HG02759 (cell line): ENCODE measurements around the gene CEMIP.

Experiments used
- ATAC-seq: cut with Tn5 transposase; IDR thresholded peaks from one replicate; pipeline ENCODE4 v1.9.1; 2021; ENCODE audit warnings: mild to moderate bottlenecking, moderate library complexity; ENCODE audit not compliant: unreplicated experiment

Gene CEMIP

DNA sequence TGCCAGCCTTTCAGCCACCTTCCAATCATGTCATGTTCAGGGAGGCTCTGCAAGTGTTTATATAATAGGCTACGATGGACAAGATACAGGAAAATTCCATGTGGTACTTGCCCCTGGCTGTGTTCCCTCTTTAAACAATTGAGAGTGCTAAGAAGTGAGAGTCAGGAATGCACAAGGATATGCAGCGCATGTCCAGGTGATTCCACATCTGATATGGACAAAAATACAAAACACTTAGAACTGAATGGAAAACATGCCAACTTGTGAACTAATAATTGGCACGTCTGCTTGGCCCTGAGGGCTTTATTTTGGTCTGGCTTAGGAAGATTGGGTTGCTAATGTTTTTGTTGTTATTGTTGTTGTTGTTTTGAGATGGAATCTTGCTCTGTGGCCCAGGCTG lies 100.9 kb downstream of the CEMIP start:
- no peak for ATAC-seq

DNA sequence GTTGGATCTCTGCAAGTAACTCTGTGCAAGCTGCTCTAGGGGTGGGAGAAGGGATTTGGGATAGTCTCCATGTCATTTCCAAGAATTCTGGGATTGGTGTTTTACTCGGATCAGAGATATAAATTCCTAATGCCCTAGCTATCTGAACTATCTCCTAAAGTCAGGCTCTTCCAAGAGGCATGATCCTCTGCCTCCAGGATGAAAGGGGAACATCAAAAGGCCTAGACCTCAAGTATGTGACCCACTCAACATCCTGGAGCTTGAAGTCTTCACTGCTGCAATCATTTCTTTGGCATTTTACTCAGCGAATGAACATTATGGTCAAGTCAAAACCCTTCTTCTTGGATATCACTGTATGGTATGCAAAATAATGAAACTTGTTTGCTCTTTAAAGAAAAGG lies 104.5 kb downstream of the CEMIP start:
- ATAC-seq: no peak

DNA sequence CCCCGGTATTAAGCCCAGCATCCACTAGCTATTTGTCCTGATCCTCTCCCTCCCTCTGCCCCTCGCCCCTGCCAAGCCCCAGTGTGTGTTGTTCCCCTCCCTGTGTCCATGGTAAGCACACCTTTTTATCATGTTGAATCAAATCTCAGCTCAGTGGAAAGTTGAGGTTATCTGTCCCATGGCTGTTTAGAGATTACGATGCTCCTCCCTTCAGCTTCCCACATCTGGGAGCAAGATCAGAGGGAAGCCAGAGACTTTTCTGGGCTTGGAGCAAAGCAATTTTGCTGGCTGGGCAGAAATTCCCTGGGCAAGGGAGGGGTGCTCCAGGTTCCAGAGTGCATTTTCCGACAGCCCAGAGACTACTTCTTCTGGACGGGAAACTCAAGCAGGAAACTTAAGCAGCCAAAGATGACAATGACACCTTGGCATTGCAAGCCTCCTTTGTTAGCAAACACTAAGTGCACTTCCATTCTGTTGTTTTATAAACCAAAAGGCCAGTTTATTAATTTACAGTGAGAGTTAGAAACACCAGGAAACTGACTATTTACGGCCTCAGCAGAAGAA lies 105.9 kb downstream of the CEMIP start:
- ATAC-seq: no peak

DNA sequence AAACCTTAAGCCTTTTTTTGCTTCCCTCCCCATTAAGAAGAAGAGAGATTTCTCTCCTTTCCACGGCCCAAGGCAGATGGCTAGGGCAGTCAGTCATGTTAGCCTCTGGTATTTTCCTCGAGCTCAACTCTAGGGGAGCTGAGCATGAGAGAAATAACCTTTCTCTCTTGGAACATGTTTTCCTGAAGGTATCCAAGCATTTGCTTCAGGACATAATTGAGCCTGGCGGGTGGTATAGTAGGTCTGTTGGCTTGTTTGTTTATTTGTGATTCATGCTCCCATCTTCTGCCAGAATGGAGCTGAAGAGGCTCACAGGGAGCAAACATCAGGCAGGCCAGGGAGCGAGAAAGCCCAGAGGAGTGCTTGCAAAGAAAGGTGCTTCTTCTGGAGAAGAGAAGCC lies 108.0 kb downstream of the CEMIP start:
- no peak for ATAC-seq

DNA sequence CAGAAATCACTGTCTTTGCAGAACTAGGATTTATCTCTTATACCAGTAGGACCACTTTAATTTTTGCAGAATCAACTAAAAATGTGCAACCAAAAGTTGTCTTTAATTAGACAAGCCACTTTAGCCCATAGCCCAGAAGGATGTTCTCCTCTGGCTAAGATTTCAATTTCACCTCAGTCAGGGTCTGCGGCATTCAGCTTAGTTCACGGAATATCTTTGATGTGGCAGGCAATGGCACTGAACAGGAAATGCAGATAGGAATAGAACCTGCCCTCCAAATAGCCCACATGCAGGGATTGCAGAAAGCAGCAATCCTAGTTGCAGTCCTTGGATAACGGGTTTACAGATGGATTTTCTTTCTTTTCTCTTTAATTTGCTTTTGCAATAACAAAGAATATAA lies 109.7 kb downstream of the CEMIP start:
- ATAC-seq: no peak

DNA sequence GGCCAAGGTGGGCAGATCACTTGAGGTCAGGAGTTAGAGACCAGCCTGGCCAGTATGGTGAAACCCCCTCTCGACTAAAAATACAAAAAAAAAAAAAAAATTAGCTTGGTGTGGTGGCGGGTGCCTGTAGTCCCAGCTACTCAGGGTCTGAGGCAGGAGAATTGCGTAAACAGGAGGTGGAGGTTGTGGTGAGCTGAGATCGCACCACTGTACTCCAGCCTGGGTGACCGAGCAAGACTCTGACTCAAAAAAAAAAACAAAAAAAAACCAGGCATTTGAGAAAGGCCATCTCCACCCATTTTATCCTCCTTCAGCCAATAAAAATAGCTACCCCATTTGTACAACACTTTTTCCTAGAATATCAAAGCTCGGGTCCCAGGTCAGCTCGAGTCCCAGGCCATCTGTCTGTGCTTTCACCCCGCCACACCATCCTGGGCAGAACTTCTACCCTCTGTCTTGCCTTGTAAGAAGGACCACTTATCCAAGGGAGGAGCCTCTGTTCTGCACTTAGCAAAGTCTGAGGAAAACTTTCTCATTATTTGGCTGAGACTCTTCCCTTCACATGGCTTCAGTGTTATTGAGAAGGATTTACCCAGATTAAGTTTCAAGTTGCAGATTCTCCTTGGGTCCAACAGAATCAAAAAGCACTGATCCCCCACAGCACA lies 111.3 kb downstream of the CEMIP start:
- no peak for ATAC-seq

DNA sequence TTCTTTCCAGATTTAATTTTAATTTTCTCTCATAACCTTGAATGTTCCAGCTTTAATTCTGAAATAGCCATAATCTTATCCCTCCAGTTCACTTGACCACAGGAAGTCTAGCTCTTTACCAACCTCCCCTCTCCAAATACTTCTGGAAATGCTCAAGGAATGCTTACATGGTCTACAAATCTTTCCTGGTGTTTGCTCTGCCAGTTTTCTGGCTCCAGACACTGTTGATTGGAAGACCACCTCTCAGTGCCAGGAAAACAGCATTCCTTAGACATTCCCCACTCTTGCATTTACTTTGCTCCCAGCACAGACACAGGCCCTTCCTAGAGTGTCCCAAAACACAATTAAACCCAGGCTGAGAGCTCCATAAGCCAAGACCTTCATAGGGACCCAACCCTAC lies 111.8 kb downstream of the CEMIP start:
- no peak for ATAC-seq

DNA sequence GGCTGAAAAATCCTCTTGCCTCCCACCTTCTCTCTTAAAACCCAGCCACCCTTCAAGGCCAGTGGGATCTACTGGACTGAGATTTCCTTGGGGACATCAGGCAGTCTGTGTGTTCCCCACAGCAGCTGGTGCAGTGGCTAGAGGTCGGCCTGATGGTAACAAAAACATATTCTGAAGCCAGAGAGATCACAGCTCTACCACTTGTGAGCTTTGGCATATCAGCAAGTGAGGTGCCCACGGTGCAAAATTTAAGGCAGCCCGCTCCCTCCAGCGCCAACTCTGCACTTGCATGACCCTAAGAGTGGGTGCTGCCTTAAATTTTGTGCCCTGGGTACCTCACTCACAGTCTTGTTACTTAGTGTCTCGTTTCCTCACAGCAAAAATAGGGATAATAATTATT lies 113.2 kb downstream of the CEMIP start:
- ATAC-seq: no peak

DNA sequence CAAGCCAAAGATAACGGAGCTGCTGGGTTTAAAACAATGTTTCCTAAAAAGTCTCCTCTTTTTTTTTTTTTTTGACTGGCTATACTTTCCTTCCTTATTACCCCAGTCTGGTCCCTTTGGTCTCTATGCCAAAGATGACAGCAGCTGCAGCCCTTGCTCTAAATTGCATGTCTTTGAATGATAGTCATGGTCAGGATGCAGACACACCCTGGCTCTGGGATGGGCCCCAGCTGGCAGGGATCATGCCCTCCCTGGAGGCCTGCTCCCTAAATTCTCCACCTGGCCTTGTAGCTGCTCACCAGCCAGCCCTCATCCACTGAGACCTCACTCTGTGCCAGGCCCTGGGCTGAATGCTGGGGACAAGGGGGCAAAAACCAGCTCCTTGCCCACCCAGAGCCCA lies 114.6 kb downstream of the CEMIP start:
- ATAC-seq: no peak

DNA sequence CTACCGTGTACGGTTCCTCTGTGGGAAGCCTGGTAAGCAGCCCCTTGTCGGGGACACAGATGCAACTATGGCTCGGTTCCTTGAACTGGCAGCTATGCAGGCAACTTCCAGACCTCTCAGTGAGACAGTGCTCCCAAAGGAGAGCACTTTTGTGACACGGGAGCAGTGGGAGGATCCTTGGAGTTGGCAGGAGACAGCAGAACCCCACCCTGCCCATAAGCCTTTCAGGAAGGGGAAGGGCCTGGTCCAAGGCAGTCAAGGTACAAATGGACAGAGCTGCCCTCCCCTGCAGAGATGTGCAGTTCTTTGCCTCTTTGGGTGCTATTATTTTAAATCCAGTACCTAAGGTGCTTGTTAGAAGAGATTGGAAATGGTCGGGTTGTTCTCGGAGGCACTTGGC lies 115.9 kb downstream of the CEMIP start:
- ATAC-seq: no peak

DNA sequence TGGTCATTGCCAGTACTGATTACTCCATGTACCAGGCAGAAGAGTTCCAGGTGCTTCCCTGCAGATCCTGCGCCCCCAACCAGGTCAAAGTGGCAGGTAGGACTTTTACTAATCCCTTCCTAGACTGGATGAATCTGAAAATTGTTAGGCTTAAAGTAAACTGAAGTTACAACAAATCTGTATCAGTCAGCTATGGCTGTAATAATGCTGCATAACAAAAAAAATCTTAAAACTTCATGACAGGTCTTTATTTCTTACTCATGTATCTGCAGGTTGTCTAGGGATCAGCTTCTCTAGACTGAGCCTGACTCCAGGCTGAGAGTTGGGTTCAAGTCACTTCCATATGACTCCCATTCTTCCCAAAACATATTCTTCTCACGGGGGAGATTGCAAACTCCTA lies 116.8 kb downstream of the CEMIP start:
- ATAC-seq: no peak

DNA sequence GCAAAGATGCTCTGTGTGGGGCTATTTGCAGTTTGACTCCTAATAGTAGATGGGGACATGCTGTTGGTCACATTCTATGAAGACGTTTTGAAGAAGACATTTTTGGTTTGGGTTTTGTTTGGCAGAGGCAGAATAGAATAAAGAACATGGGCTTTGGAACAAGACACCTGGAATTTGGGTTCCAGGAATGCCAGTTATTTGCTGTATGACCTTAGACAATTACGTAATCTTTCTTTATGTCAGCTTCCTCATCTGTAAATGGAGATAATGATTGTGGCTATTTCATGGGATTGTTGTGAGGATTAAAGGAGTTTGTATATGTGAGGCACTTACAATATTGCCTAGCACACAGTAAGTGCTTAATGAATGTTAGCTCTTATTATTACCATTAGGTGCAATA lies 118.9 kb downstream of the CEMIP start:
- ATAC-seq: no peak

DNA sequence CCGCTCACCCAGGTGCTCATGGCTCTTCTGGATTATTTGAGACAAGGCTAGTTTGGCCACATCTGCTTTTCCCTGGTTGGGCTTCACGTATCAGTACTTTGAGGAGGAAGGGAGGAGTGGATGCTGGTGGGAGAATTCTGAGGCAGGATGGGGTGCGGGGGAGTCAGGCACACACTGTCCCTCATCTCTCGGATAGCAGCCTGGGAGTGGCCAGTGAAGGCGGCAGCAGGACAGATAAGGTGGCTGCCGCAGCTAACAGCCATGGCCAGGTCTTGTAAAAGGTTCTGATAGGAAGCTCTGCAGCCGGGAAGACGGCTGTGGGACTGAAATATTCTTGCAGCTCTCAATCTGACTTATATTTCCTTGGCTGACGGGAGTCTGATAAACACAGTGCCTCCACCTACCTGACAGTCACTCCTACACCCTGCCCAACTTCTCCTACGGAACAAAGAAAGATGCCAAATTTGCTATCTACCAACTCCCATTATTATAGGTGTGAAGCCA lies 123.2 kb downstream of the CEMIP start:
- ATAC-seq: no peak

DNA sequence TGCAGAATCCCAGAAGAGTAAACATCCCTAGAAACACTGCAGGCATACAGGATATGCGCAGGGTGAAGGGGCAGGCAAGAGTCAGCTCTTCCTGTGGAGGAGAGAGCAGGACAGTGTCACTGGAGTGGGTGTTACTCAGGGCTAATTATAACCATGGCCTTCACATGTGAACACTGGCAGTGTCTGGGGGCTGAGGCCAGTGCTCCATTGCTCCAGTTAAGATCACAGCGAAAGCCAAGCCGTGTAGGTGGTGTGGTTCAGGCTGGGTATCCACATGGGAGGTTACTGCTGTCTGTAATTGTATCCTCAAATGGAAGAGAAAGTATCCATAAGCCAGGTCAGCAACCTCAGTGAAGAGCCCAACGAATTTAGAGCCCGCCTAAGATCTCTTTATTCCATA lies 125.8 kb downstream of the CEMIP start:
- ATAC-seq: no peak

DNA sequence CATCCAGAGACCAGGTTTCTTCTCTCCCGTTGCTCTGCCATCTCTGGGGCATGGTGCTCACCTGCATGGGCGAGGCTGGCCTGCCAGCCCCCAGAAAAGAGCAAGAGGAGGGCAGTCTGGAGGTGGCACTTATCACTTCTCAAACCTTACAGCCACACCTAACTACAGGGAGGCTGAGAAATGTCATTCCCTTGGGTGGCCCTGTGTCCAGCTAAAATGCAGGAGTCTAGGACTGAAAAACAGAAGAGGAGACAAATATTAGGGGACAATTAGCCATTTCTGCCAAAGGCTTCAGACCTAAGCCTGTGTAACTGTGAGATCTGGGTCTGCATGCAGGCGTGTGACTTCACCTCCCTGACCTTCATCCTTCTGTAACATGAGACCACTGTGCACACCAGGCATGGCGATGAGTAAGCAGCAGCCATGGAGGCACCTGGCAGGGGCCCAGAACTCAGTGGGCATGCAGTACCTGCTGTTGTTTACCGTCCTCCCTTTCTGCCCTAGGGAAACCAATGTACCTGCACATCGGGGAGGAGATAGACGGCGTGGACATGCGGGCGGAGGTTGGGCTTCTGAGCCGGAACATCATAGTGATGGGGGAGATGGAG lies 127.1 kb downstream of the CEMIP start:
- ATAC-seq: no peak

DNA sequence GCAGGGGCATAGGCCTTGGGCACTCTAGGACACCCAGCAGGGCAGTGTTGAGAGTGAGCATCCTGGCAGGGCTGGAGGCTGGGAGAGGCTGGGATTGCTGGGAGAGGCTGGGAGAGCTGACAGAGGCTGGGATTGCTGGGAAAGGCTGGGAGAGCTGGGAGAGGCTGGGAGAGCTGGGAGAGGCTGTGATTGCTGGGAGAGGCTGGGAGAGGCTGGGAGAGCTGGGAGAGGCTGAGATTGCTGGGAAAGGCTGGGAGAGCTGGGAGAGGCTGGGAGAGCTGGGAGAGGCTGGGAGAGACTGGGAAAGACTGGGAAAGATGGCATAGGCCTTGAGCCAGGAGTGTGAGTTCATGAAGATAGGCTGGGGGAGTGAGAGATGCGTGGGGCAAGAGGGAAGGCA lies 132.7 kb downstream of the CEMIP start:
- ATAC-seq: no peak

DNA sequence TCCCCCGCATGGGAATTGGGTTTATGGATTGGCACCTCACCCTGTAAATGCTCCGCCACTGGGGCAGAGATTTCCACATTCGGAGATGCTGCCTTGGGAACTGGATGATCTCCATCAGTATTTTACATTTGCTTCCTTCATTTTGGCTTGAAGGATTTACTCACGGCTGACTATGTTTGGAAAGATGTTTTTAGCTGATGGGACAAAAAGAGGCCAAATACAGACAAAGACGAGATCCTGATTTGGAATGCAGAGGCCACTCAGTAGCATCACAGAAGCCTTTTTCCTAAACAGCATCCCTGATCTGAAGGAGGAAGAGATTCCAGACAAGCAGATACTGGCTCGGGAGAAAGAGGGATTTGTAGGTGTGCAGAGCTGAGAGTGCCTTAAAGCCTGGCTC lies 133.5 kb downstream of the CEMIP start:
- no peak for ATAC-seq

DNA sequence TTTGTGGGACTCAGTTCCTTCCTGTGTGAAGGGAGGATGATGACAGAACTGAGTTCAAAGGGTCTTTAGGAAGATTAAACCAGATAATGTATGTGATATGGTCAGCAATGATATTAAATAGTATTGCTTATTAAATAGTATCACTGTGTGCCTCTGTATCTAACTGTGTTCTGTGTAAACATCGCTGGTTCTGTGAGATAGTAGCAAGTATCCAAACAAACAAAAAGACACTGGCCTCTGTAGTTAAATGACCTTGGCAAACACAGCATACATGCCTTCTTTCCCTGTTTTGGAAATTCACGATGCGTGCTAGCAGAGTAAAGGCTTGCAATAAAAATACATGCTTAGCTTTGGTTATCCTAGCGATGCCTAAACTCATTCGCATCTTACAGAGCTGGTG lies 134.4 kb downstream of the CEMIP start:
- no peak for ATAC-seq

DNA sequence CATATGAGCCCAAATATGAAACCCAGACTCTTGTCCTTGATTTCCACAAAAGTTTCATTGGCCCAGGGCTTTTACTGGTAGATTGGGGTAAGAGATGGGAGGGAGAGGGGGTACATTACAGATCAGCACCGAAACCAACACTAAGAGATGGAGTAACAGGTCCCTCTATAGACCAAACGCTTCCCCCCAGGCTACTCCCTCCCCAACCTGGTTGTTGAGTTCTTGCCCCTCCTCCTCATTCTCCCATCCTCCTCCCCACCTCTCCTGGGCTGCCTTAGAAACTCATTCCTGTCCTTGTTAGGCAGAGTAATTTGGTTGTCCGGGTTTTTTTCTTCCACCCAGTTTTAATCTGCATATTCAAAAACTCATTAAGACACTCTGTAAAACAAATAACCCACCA lies 136.3 kb downstream of the CEMIP start:
- ATAC-seq: no peak

DNA sequence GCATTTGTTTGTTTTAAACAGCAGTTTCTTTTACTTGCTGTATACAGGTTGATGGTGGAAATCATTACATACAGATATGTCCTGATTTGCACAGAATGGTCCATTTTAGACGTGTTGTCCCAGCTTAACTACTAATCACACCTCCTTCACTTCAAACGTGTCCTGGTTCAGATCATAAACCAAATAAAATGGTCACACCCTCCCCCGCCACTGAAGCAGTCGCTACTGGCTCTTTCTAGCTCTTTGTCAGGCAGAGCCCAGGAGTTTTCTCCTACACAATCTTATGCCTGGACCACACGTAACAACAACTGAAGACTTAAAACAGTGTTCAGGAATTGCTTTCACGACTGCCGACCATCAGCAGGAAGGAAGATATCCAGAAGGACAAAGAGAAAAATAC lies 136.9 kb downstream of the CEMIP start:
- no peak for ATAC-seq

DNA sequence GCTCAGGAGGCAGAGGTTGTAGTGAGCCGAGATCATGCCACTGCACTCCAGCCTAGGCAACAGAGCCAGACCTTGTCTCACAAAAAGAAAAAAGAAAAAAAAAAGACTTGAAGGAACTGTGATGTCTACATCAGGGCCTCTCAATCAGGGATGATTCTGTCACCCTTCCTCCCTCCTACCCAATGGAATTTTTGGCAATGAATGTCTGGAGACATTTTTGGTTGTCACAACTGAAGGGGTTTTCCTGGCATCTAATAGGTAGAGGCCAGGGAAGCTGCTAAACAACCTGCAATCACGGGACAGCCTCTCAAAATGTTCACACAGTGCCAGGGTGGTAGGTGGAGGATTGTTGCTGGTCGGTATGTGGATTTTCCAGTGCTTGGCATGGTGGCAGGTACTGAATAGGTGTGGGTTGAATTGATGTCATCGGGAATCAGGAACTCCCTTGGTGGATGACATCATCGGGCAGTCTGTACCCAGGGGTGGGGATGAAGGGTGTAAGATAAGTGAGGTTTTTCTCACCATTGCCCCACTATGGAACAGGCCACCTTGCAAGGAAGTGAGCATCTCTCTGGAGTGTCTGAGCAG lies 139.1 kb downstream of the CEMIP start:
- ATAC-seq: no peak

DNA sequence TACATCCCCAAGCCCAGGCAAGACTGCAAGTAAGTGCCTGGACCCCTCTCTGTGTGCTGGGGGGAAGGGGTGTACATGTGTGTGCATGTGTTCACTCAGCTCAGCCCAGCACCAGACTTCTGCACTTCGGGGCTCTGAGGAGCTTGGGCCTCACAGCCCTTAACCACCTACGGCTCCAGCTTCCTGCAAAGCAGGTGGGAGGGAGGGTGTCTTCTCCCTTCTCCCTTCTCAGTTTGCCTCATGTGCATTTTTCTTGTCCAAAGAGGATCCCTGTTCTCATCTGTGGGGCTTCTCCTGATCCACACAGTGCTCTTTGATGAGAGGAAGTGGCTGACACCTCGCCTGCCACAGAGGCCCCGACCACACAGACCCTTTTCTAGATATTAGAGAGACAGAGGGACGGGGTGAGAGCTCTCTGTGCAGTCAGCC lies 141.1 kb downstream of the CEMIP start:
- ATAC-seq: no peak
